Panc1 (cell line): ENCODE data around the gene ZNF511.

Experiments used
- CTCF ChIP-seq: fragments of 450-650 bp; IDR thresholded peaks from 2 replicates; pipeline ENCODE4 v1.5.1; 2017; ENCODE audit warnings: mild to moderate bottlenecking
- POLR2AphosphoS5 ChIP-seq: IDR thresholded peaks from 2 replicates; pipeline ENCODE4 v1.6.1; 2012; ENCODE audit warnings: mild to moderate bottlenecking, low read depth, low read length, moderate library complexity
- REST ChIP-seq, 2 experiments: IDR thresholded peaks; 2 replicates each; pipeline ENCODE4 v1.6.1; 2011 to 2012; ENCODE audit warnings: low read depth in 2 of 2, control low read depth in 1 of 2, low read length in 1 of 2, mild to moderate bottlenecking in 1 of 2, moderate library complexity in 1 of 2; ENCODE audit not compliant: insufficient read depth in 1 of 2
- SIN3A ChIP-seq: IDR thresholded peaks from 2 replicates; pipeline ENCODE4 v1.6.1; 2012; ENCODE audit warnings: low read depth, mild to moderate bottlenecking, low read length, moderate library complexity, borderline replicate concordance; ENCODE audit not compliant: insufficient read depth
- TCF7L2 ChIP-seq: IDR thresholded peaks from 2 replicates; pipeline ENCODE4 v1.6.1; 2011; ENCODE audit warnings: mild to moderate bottlenecking, low read depth, low read length, inconsistent platforms

GRCh38 chr10:133316732-133317131 lies 8.0 kb downstream of the ZNF511 start:
- TF ChIP-seq SIN3A (no peak), POLR2AphosphoS5 (no peak), CTCF (no peak), REST (IDR thresholded peaks at IDR 0.05; ENCODE audit: insufficient read depth in 1 of 2, low read depth in 2 of 2, low read length in 1 of 2) (no peak), TCF7L2 (no peak)
